Stomach (tissue), 9 donors: ENCODE measurements around the gene KIAA0232. TPM values are rescaled to one million over a fixed set of nuclear protein-coding genes. Genes with fewer than 3 reads are reported as not detected.

Source experiments
- DNase-seq, 2 donors: peaks; one replicate each; pipeline versions ENCODE4 v3.0.0 to v3.0.0-alpha.2; 2013 to 2019
- H3K27ac ChIP-seq, 5 donors: fragments of 200-600 bp in 4 of 5; sonication (generic) in 4 of 5; one replicate each; pipeline ENCODE4 v1.5.1; 2013 to 2019; ENCODE audit warnings: mild to moderate bottlenecking in 1 of 5, moderate library complexity in 1 of 5
- H3K27me3 ChIP-seq, 3 donors: fragments of 200-600 bp; sonication (generic); one replicate each; pipeline ENCODE4 v1.5.1; 2017 to 2019; ENCODE audit warnings: mixed run types in 1 of 3
- H3K36me3 ChIP-seq, 4 donors: fragments of 200-600 bp; sonication (generic); 1 replicate in 3 of 4; 2 replicates in 1 of 4; pipeline ENCODE4 v1.5.1; 2016 to 2019
- H3K4me1 ChIP-seq, 4 donors: fragments of 200-600 bp; sonication (generic); one replicate each; pipeline ENCODE4 v1.5.1; 2016 to 2019
- H3K4me3 ChIP-seq, 4 donors: fragments of 200-600 bp; sonication (generic) in 3 of 4; one replicate each; pipeline ENCODE4 v1.5.1; 2016 to 2019; ENCODE audit warnings: mild to moderate bottlenecking in 1 of 4
- H3K9me3 ChIP-seq, 4 donors: fragments of 200-600 bp; sonication (generic); one replicate each; pipeline ENCODE4 v1.5.1; 2016 to 2019
- EP300 ChIP-seq: sonication (generic); formaldehyde crosslinking; IDR thresholded peaks from one replicate; pipeline ENCODE4 v1.6.1; 2017; ENCODE audit warnings: antibody characterized with exemption
- POLR2A ChIP-seq, 4 donors: fragments of 450-650 bp; IDR thresholded peaks; one replicate each; pipeline ENCODE4 v1.6.1; 2016; ENCODE audit warnings: antibody characterized with exemption in 4 of 4, control low read depth in 2 of 4, mild to moderate bottlenecking in 1 of 4, moderate library complexity in 1 of 4
- POLR2AphosphoS5 ChIP-seq, 3 donors: sonication (generic); formaldehyde crosslinking; IDR thresholded peaks; one replicate each; pipeline ENCODE4 v1.6.1; 2016; ENCODE audit warnings: antibody characterized with exemption in 3 of 3
- WGBS, 5 donors: extraction: QIAGEN DNeasy Blood & Tissue Kit in 3 of 5; methylation state at CpG; one replicate each; pipeline versions ENCODE4 v1.1.5 to v1.1.7; 2013 to 2018; 5-methylcytosine and 5-hydroxymethylcytosine counted together
- intact Hi-C: fragments of 100-400 bp; cut with DNase I; formaldehyde crosslinking; loops from one replicate; pipeline ENCODE4 v1.15.1; 2023; ENCODE audit warnings: low total_unique reads
- polyA plus RNA-seq, 3 donors: library from polyadenylated mRNA; stranded (reverse); fragments of 200-250 nt; gene quantifications; one replicate each; pipeline ENCODE4 v1.2.3, GENCODE V29; 2013
- total RNA-seq, 5 donors: library from RNA; depleted of rRNA; stranded (reverse); fragments of >200 nt; gene quantifications; one replicate each; pipeline versions ENCODE4 v1.1.0 to v1.2.3, GENCODE V29; 2014 to 2016
- TF ChIP-seq, protein P1 (sequence below), 7 experiments: fragments of 450-650 bp in 4 of 7; fragments of 200-600 bp in 3 of 7; sonication (generic) in 3 of 7; IDR thresholded peaks; one replicate each; pipeline ENCODE4 v1.5.1; 2016 to 2019; ENCODE audit warnings: antibody characterized with exemption in 7 of 7, control low read depth in 2 of 7, mild to moderate bottlenecking in 1 of 7
- donor health status: healthy with polysubstance abuse.
- donor health status: Bipolar disorder and iron deficiency.
- donor health status: healthy.

The KIAA0232 gene
- total and polyA plus RNA-seq, 8 donors: 5.1 to 48.1 (median 9.9) TPM

DNA sequence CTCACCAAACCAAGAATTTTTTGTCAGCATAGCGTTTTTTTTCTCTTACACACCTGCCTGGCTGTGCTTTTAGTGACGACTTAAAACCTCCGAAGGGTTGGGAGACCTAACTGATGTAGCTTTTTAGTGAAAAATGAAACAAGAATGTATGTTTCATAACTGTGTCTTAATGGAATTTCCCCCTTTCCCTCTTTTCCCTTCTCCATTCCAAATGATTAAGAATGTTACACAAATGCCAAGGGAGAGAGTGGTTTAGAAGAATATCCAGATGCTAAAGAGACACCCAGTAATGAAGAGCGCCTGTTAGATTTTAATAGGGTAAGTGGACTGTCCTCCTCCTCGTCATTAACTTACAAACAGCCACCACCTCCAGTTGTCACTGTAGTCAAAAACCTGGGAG lies 93.9 kb downstream of the KIAA0232 start:
- Histone ChIP-seq H3K9me3 (no peaks in the 10 kb centered on the region), H3K27ac (no peak overlapping the region), H3K4me3 (no peak overlapping the region), H3K27me3 (no peaks in the 10 kb centered on the region), H3K36me3 (peaks cover 70 to 97% (median 97%) of the 10 kb centered on the region in 4 donors), H3K4me1 (peaks cover 0 to 16% (median 3%) of the 10 kb centered on the region in 4 donors)
- WGBS, 5 donors: 90 to 95% (median 93%) methylated on average over 5 of the region's 5 CpGs
- no peak for TF ChIP-seq POLR2A (IDR thresholded peaks at IDR 0.05)
- intact Hi-C loops: loop anchor here (5.0 kb wide), 1 partner anchor 154 kb away; no protein-coding TSS in a partner anchor
- DNase-seq: no peak

DNA sequence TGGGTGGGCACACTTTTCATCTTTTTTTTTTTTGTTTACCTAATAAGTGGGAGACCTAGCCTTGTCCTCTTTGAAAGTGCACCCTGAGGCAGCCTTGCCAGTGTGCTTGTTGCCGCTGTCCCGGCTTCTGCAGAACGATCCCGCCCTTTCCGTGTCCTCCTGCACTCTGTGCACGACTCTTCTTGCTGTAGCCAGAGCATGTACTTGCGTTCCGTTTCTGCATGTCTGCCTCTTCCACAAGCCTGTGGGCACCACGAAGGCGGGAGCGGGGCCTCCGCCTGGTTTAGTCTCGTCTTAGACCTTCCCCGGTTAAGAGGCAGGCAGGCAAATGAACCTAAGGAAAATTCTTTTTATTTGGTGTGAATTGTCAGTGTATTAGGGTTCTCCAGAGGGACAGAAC lies 94.5 kb downstream of the KIAA0232 start:
- no peaks in the 10 kb centered on the region for H3K9me3 ChIP-seq
- intact Hi-C loops: loop anchor here (5.0 kb wide), 1 partner anchor 155 kb away; no protein-coding TSS in a partner anchor
- no peaks in the 10 kb centered on the region for H3K27me3 ChIP-seq
- no peak overlapping the region for H3K27ac ChIP-seq
- H3K36me3 ChIP-seq: peaks cover 71 to 97% (median 97%) of the 10 kb centered on the region in 4 donors
- WGBS, 5 donors: 95 to 96% (median 96%) methylated on average over 14 of the region's 14 CpGs
- TF ChIP-seq, protein P1, sequence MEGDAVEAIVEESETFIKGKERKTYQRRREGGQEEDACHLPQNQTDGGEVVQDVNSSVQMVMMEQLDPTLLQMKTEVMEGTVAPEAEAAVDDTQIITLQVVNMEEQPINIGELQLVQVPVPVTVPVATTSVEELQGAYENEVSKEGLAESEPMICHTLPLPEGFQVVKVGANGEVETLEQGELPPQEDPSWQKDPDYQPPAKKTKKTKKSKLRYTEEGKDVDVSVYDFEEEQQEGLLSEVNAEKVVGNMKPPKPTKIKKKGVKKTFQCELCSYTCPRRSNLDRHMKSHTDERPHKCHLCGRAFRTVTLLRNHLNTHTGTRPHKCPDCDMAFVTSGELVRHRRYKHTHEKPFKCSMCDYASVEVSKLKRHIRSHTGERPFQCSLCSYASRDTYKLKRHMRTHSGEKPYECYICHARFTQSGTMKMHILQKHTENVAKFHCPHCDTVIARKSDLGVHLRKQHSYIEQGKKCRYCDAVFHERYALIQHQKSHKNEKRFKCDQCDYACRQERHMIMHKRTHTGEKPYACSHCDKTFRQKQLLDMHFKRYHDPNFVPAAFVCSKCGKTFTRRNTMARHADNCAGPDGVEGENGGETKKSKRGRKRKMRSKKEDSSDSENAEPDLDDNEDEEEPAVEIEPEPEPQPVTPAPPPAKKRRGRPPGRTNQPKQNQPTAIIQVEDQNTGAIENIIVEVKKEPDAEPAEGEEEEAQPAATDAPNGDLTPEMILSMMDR (IDR thresholded peaks at IDR 0.05): no peak
- no peak for TF ChIP-seq EP300
- no peak overlapping the region for H3K4me3 ChIP-seq
- no peak for DNase-seq
- peaks cover 0 to 16% (median 3%) of the 10 kb centered on the region in 4 donors for H3K4me1 ChIP-seq

DNA sequence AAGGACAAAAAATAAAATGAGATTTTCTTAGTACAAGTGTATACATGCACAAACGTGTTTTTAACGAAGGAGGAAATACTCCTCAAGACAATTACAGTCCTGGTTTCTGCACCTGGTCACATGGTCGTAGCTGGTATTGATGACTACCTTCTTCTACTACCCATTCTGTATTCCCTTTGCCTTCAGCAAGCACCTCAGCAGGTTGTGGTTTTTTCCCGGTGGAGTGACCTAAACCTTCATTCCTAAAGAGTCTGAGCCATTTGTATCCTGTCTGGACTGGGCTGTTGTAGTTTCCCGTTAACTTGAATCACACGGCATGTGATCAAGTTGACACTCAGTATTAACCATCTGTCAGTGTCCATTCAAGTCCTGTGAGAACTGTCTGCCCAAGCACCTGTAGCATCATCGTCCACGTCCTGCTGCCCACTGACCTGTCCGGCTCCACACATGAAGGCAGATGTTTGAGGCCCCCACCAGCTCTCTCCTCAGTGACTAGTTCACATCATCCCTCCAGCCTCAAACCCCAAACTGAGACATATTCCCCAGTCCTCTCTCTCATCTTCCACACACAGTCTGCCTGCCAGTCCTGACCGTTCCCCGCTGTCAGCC lies 96.0 kb downstream of the KIAA0232 start:
- no peak for DNase-seq
- WGBS, 5 donors: 73 to 79% (median 77%) methylated on average over 11 of the region's 11 CpGs
- peaks cover 60 to 97% (median 97%) of the 10 kb centered on the region in 4 donors for H3K36me3 ChIP-seq
- TF ChIP-seq EP300 (no peak), POLR2AphosphoS5 (IDR thresholded peaks at IDR 0.05) (no peak), POLR2A (IDR thresholded peaks at IDR 0.05) (no peak)
- TF ChIP-seq, protein P1 (IDR thresholded peaks at IDR 0.05): no peak
- no peak overlapping the region for H3K27ac ChIP-seq
- H3K4me1 ChIP-seq: peaks cover 0 to 16% (median 3%) of the 10 kb centered on the region in 4 donors
- intact Hi-C loops: loop anchor here (5.0 kb wide), 1 partner anchor 156 kb away; no protein-coding TSS in a partner anchor
- H3K4me3 ChIP-seq: no peak overlapping the region
- no peaks in the 10 kb centered on the region for H3K27me3 ChIP-seq
- no peaks in the 10 kb centered on the region for H3K9me3 ChIP-seq

DNA sequence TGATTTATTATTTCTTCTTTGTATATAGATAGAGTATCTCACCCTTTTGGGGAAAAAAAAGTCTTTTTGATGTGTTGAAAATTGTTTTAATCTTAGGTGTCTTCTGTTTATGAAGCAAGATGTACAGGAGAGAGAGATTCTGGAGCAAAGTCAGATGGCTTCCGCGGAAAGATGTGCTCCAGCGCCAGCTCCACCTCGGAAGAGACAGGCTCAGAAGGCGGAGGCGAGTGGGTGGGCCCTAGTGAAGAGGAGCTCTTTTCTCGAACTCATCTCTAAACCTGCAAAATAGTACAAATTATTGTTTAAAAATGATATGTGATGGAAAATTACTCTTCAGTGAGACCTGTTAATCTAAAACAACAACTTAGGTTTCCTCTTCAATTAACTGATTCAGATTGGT lies 98.2 kb downstream of the KIAA0232 start:
- H3K4me1 ChIP-seq: peaks cover 0 to 3% (median under 1%) of the 10 kb centered on the region in 4 donors
- no peaks in the 10 kb centered on the region for H3K9me3 ChIP-seq
- H3K27me3 ChIP-seq: no peaks in the 10 kb centered on the region
- DNase-seq: no peak
- no peak overlapping the region for H3K27ac ChIP-seq
- no peak overlapping the region for H3K4me3 ChIP-seq
- H3K36me3 ChIP-seq: peaks cover 52 to 85% (median 80%) of the 10 kb centered on the region in 4 donors
- TF ChIP-seq EP300 (no peak), POLR2AphosphoS5 (IDR thresholded peaks at IDR 0.05) (no peak), POLR2A (IDR thresholded peaks at IDR 0.05) (no peak)
- TF ChIP-seq, protein P1 (IDR thresholded peaks at IDR 0.05): no peak
- intact Hi-C loops: no loop called here
- WGBS, 5 donors: 87 to 98% (median 93%) methylated on average over 7 of the region's 7 CpGs

DNA sequence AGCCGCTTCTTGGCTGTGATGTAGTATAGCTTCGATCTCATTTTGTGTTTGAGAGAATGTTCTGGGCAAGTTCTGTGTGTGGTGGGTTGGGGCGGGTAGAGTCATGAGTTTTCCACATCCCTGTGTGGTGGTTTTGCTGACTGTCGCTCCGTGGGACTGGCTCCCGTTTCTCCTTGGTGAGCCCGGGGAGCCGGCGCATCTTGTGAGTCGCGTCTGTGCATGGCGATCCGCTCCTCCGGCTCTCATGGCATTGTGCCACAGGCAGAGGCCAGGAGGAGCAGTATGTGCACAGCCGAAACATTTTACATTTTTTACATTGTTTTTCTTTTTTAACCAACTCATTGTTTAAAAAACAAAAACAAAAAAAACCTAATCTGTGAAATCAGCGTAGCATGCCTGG lies 99.4 kb downstream of the KIAA0232 start:
- H3K4me1 ChIP-seq: peaks cover 0 to 15% (median 6%) of the 10 kb centered on the region in 4 donors
- no peak overlapping the region for H3K4me3 ChIP-seq
- H3K9me3 ChIP-seq: no peaks in the 10 kb centered on the region
- TF ChIP-seq, protein P1 (IDR thresholded peaks at IDR 0.05): no peak
- TF ChIP-seq POLR2A (IDR thresholded peaks at IDR 0.05): no peak
- TF ChIP-seq EP300: no peak
- no peak for TF ChIP-seq POLR2AphosphoS5 (IDR thresholded peaks at IDR 0.05)
- no peaks in the 10 kb centered on the region for H3K27me3 ChIP-seq
- H3K27ac ChIP-seq: no peak overlapping the region
- no peak for DNase-seq
- intact Hi-C loops: no loop called here
- WGBS, 5 donors: 88 to 93% (median 91%) methylated on average over 16 of the region's 16 CpGs
- peaks cover 44 to 73% (median 68%) of the 10 kb centered on the region in 4 donors for H3K36me3 ChIP-seq
